Measurements from ENCODE around the gene INVS.
"Not testable (repeated sequence)": the region's sequence is repeated elsewhere in the genome, so short reads cannot be mapped to it uniquely, and the experiment has no call there.

INVS gene

DNA sequence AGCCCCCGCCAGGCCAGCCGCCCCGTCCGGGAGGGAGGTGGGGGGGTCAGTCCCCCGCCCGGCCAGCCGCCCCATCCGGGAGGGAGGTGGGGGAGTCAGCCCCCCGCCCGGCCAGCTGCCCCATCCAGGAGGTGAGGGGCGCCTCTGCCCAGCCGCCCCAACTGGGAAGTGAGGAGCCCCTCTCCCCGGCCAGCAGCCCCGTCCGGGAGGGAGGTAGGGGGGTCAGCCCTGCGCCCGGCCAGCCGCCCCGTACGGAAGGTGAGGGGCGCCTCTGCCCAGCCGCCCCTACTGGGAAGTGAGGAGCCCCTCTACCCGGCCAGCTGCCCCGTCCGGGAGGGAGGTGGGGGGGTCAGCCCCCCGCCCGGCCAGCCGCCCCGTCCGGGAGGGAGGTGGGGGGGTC is 31.1 kb upstream of the INVS start:
- H3K4me1 ChIP-seq (ENCODE audit: insufficient read depth, low read length); H3K4me3 ChIP-seq (ENCODE audit: low read depth in 1 of 2, low read length in 2 of 2); H3K9me3 ChIP-seq (ENCODE audit: low read length); H3K36me3 ChIP-seq (ENCODE audit: insufficient read depth, low read length); H3K27me3 ChIP-seq (ENCODE audit: control insufficient read depth in 1 of 2, insufficient read depth in 2 of 2, low read length in 2 of 2); H3K27ac ChIP-seq (ENCODE audit: low read depth, low read length); H3K9ac ChIP-seq (ENCODE audit: low read length): not testable (repeated sequence)

DNA sequence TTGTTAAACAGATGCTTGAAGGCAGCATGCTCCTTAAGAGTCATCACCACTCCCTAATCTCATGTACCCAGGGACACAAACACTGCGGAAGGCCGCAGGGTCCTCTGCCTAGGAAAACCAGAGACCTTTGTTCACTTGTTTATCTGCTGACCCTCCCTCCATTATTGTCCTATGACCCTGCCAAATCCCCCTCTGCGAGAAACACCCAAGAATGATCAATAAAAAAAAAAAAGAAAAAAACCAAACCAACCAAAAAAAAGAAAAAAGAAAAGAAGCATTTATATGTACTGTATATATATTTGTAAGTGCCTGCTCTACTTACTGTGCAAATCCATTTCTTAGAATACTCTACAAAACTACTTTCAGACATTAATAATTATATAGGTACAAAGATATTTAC is 30.0 kb upstream of the INVS start:
- H3K36me3 ChIP-seq (ENCODE audit: insufficient read depth, low read length); H3K27ac ChIP-seq (ENCODE audit: low read depth, low read length); H3K4me3 ChIP-seq (ENCODE audit: low read depth in 1 of 2, low read length in 2 of 2); H3K9ac ChIP-seq (ENCODE audit: low read length); H3K9me3 ChIP-seq (ENCODE audit: low read length); H3K27me3 ChIP-seq (ENCODE audit: control insufficient read depth in 1 of 2, insufficient read depth in 2 of 2, low read length in 2 of 2); H3K4me1 ChIP-seq (ENCODE audit: insufficient read depth, low read length): not testable (repeated sequence)

DNA sequence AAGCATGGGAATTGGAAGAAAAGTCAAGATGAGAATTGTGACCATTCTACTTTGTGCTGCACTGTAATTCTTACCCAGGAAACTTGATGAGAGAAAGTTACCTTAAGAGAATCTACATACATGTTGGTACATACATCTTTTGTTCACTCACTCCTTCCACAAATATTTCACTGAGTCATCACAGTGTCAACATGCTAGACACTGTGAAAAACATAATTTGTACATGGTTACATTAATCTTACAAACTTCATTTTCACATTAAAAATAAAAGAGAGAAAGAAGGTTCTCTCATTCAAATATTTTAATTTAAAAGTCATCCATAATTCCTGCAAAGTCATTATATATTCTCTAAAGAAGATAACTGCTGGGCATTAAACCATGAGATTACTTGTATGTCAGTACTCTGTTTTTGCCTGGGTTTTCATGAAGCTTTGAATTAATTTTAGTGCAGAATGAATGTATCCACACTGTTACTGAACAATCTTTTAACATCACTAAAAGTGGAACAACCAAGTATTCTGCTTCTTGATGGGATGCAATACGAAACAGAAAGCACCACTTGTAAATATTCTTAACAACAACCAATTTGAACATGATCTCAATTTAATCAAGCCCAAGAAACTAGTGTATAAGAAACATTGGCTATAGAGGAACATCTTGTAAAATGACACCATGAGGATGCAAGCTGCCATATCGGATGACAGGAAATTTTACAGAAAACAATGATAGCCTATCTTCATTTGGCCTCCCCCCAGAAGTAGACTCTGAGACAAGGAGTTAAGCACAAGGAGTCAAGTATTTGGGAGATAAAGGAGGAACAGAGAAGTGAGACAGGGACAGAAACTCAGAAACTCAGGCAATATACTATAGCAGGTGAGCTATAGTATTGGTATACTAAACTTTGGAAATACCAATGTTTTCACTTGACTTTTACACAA is 28.7 kb upstream of the INVS start:
- H3K4me1 ChIP-seq (ENCODE audit: insufficient read depth, low read length) = no peaks in the 10 kb centered on the region
- no peak overlapping the region for H3K27ac ChIP-seq (ENCODE audit: low read depth, low read length)

DNA sequence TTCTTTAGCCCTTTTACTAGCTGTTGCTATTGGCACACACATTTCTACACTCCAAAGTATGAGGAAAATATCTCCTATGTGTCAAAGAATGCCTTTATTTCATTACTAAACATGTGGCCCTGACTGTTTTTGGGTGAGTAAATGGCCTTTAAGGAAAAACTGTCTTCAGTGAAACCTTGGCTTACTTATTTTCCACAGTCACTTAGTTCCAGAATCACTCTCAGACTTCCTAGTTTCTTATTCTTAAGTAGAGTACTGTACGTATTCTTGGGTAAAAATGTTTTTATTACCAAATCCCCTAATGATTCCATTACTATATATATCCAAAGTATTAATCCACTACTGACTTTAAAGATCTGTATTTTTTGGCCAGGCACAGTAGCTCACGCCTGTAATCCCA is 27.8 kb upstream of the INVS start:
- H3K9me3 ChIP-seq (ENCODE audit: low read length) = no peaks in the 10 kb centered on the region
- H3K36me3 ChIP-seq (ENCODE audit: insufficient read depth, low read length) = no peaks in the 10 kb centered on the region
- H3K4me3 ChIP-seq (ENCODE audit: low read depth in 1 of 2, low read length in 2 of 2) = no peak overlapping the region
- no peaks in the 10 kb centered on the region for H3K4me1 ChIP-seq (ENCODE audit: insufficient read depth, low read length)
- H3K27ac ChIP-seq (ENCODE audit: low read depth, low read length) = no peak overlapping the region
- H3K27me3 ChIP-seq (ENCODE audit: control insufficient read depth in 1 of 2, insufficient read depth in 2 of 2, low read length in 2 of 2) = no peaks in the 10 kb centered on the region
- H3K9ac ChIP-seq (ENCODE audit: low read length) = no peak overlapping the region

More for the DNA sequence above, 28.7 kb upstream of the INVS start:
- Histone ChIP-seq H3K4me3 (ENCODE audit: low read depth in 1 of 2, low read length in 2 of 2) (no peak overlapping the region), H3K9me3 (ENCODE audit: low read length) (no peaks in the 10 kb centered on the region), H3K36me3 (ENCODE audit: insufficient read depth, low read length) (no peaks in the 10 kb centered on the region), H3K9ac (ENCODE audit: low read length) (no peak overlapping the region), H3K27me3 (ENCODE audit: control insufficient read depth in 1 of 2, insufficient read depth in 2 of 2, low read length in 2 of 2) (no peaks in the 10 kb centered on the region)

DNA sequence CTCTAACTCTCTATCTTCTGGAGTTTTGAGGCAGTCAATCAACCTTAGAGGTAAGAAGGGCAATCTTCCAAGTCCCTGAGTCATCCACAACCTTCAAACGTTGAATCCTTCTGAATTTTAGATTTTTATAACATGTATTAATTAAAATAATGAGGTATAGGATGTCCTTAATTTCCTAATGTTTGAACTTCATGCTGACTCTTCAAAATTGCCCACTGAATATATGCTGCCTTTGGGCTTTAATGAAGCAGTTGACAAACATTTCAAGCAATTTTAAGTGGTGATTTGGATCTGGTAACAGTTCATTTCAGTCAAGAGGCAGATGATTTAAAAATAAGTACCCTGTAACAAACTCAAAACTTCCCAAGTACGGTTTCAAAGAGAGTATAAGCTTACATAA is 26.2 kb upstream of the INVS start:
- no peak overlapping the region for H3K9ac ChIP-seq (ENCODE audit: low read length)
- H3K4me1 ChIP-seq (ENCODE audit: insufficient read depth, low read length) = no peaks in the 10 kb centered on the region
- no peaks in the 10 kb centered on the region for H3K27me3 ChIP-seq (ENCODE audit: control insufficient read depth in 1 of 2, insufficient read depth in 2 of 2, low read length in 2 of 2)
- H3K27ac ChIP-seq (ENCODE audit: low read depth, low read length) = no peak overlapping the region
- no peaks in the 10 kb centered on the region for H3K36me3 ChIP-seq (ENCODE audit: insufficient read depth, low read length)
- H3K4me3 ChIP-seq (ENCODE audit: low read depth in 1 of 2, low read length in 2 of 2) = no peak overlapping the region
- no peaks in the 10 kb centered on the region for H3K9me3 ChIP-seq (ENCODE audit: low read length)

DNA sequence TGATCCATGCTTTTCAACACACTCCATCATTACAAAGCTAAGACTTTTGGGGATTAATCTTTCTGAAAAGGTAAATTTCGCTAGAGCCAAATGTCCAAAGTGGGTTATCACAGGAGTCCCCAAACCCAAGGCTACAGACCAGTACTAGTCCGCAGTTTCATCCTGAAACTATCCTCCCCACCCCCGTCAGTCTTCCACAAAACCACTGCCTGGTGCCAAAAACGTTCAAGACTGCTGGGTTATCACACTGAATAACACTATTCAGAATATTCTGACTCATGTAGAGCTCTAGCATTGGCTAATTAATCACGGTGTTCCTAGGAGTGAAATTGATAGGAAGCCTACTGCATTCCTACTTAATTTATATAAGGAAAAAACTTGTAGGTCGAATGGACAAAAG is 24.9 kb upstream of the INVS start:
- Histone ChIP-seq H3K36me3 (ENCODE audit: insufficient read depth, low read length) (no peaks in the 10 kb centered on the region), H3K4me3 (ENCODE audit: low read depth in 1 of 2, low read length in 2 of 2) (no peak overlapping the region), H3K9ac (ENCODE audit: low read length) (no peak overlapping the region), H3K27ac (ENCODE audit: low read depth, low read length) (no peak overlapping the region), H3K27me3 (ENCODE audit: control insufficient read depth in 1 of 2, insufficient read depth in 2 of 2, low read length in 2 of 2) (no peaks in the 10 kb centered on the region), H3K9me3 (ENCODE audit: low read length) (no peaks in the 10 kb centered on the region), H3K4me1 (ENCODE audit: insufficient read depth, low read length) (no peaks in the 10 kb centered on the region)

DNA sequence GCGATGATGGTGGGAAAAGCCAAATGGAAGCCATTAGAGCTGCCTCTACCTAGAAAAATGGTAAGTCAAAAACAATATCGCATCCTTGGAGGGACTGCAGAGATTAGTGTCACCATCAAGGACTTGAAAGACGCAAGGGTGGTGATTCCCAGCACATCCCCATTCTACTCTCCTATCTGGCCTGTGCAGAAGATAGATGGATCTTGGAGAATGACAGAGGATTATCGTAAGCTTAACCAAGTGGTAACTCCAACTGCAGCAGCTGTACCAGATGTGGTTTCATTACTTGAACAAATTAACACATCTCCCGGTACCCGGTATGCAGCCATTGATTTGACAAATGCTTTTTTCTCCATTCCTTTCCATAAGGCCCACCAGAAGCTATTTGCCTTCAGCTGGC is 24.1 kb upstream of the INVS start:
- H3K9me3 ChIP-seq (ENCODE audit: low read length) = no peaks in the 10 kb centered on the region
- H3K4me3 ChIP-seq (ENCODE audit: low read depth in 1 of 2, low read length in 2 of 2) = no peak overlapping the region
- no peak overlapping the region for H3K27ac ChIP-seq (ENCODE audit: low read depth, low read length)
- no peak overlapping the region for H3K9ac ChIP-seq (ENCODE audit: low read length)
- no peaks in the 10 kb centered on the region for H3K4me1 ChIP-seq (ENCODE audit: insufficient read depth, low read length)
- H3K27me3 ChIP-seq (ENCODE audit: control insufficient read depth in 1 of 2, insufficient read depth in 2 of 2, low read length in 2 of 2) = no peaks in the 10 kb centered on the region
- no peaks in the 10 kb centered on the region for H3K36me3 ChIP-seq (ENCODE audit: insufficient read depth, low read length)

DNA sequence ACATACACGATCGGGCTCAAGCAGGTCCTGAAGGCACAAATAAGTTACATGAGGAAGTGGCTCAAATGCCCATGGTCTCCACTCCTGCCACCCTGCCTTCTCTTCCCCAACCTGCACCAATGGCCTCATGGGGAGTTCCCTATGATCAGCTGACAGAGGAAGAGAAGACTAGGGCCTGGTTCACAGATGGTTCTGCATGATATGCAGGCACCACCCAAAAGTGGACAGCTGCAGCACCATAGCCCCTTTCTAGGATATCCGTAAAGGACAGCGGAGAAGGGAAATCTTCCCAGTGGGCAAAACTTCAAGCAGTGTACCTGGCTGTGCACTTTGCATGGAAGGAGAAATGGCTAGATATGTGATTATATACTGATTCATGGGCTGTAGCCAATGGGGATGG is 22.8 kb upstream of the INVS start:
- not testable (repeated sequence) for H3K9me3 ChIP-seq (ENCODE audit: low read length); H3K27me3 ChIP-seq (ENCODE audit: control insufficient read depth in 1 of 2, insufficient read depth in 2 of 2, low read length in 2 of 2); H3K4me1 ChIP-seq (ENCODE audit: insufficient read depth, low read length); H3K36me3 ChIP-seq (ENCODE audit: insufficient read depth, low read length); H3K27ac ChIP-seq (ENCODE audit: low read depth, low read length); H3K4me3 ChIP-seq (ENCODE audit: low read depth in 1 of 2, low read length in 2 of 2); H3K9ac ChIP-seq (ENCODE audit: low read length)

DNA sequence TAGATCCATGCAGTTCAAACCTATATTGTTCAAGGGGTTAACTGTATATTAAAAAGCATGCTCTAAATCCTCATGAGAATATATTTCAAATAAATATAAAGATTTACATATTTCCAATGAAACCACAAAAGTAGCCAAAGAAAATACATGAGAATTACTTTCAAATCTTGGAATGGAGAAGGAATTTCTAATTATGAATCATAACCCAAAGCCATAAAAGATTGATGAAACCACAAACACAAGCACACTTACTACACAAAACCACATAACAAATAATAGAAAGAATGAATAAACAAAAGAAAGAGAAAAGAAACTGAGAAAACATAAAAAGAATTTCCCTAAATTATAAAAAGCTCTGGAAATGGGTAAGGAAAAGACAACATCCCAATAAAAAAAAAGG is 16.3 kb upstream of the INVS start:
- H3K9me3 ChIP-seq (ENCODE audit: low read length) = no peaks in the 10 kb centered on the region
- H3K27me3 ChIP-seq (ENCODE audit: control insufficient read depth in 1 of 2, insufficient read depth in 2 of 2, low read length in 2 of 2) = no peaks in the 10 kb centered on the region
- no peaks in the 10 kb centered on the region for H3K36me3 ChIP-seq (ENCODE audit: insufficient read depth, low read length)
- H3K27ac ChIP-seq (ENCODE audit: low read depth, low read length) = no peak overlapping the region
- no peak overlapping the region for H3K4me3 ChIP-seq (ENCODE audit: low read depth in 1 of 2, low read length in 2 of 2)
- H3K4me1 ChIP-seq (ENCODE audit: insufficient read depth, low read length) = peaks cover 10% of the 10 kb centered on the region
- no peak overlapping the region for H3K9ac ChIP-seq (ENCODE audit: low read length)

DNA sequence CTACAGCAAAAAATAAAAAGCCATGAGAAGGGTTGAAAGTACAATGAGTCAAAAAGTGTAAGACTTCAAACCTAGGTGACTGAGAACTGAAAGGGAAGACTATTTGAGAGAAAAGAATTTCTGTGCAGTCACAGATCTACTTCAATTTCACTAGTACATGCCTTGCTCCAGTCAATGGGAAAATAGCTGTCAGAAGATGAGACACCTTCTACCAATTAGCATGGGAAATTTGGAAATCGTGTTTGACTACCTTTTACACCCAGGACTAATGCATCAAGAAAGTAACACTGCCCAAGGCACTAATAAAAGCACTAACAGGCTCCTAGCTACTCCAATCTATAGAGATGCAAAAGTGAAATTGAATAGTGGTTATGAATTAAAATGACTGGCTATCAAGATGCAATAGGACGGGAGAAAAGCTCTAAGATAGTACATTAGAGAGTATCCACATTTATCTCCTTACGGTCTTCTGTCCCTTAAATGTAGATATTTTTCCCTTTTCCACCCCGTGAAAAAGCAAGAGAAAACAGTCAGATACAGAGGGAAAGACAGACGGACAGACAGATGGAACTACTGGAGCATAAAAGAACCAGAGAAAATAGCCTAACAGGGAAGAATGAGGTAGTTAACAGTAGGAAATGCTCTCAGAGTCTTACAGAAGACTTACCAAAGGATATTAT is 15.5 kb upstream of the INVS start:
- Histone ChIP-seq H3K4me1 (ENCODE audit: insufficient read depth, low read length) (peaks cover 10% of the 10 kb centered on the region), H3K9ac (ENCODE audit: low read length) (no peak overlapping the region), H3K27me3 (ENCODE audit: control insufficient read depth in 1 of 2, insufficient read depth in 2 of 2, low read length in 2 of 2) (no peaks in the 10 kb centered on the region), H3K36me3 (ENCODE audit: insufficient read depth, low read length) (no peaks in the 10 kb centered on the region), H3K9me3 (ENCODE audit: low read length) (no peaks in the 10 kb centered on the region), H3K27ac (ENCODE audit: low read depth, low read length) (no peak overlapping the region), H3K4me3 (ENCODE audit: low read depth in 1 of 2, low read length in 2 of 2) (no peak overlapping the region)

DNA sequence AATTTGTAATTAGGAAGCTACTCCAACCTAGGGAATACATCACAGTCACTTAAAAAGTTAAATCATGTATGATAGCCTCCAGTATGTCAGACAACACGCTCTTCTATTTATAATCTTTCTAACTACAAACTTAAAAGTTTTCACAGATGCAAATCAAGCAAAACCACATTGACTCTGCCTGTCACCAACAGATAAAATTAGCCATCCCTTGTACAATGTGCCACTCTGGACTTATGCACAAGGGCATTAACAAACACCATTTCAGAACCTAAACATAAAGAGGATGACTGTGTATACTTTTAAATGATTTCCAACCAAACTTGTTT is 15.0 kb upstream of the INVS start:
- no peaks in the 10 kb centered on the region for H3K36me3 ChIP-seq (ENCODE audit: insufficient read depth, low read length)
- no peaks in the 10 kb centered on the region for H3K27me3 ChIP-seq (ENCODE audit: control insufficient read depth in 1 of 2, insufficient read depth in 2 of 2, low read length in 2 of 2)
- H3K9me3 ChIP-seq (ENCODE audit: low read length) = no peaks in the 10 kb centered on the region
- no peak overlapping the region for H3K4me3 ChIP-seq (ENCODE audit: low read depth in 1 of 2, low read length in 2 of 2)
- no peak overlapping the region for H3K9ac ChIP-seq (ENCODE audit: low read length)
- peaks cover 10% of the 10 kb centered on the region for H3K4me1 ChIP-seq (ENCODE audit: insufficient read depth, low read length)
- no peak overlapping the region for H3K27ac ChIP-seq (ENCODE audit: low read depth, low read length)

DNA sequence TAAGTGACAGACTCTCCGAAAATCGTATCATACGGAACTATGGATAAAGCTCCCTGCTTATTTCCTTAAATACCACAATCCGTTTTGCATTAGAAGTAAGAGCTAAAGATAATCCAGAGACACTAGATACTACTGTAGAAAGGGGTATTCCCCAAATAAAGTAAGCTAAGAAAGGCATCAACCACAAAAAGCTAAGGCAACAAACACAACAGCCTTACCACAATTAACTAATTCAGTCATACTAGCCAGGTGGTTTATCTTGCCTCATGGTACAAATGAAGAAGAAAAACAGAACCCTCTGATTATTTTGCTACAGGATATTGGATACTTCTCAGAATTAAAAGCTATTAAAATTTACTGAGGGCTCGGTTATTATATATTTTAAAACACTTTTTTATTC is 14.3 kb upstream of the INVS start:
- Histone ChIP-seq H3K9ac (ENCODE audit: low read length) (no peak overlapping the region), H3K4me3 (ENCODE audit: low read depth in 1 of 2, low read length in 2 of 2) (no peak overlapping the region), H3K9me3 (ENCODE audit: low read length) (no peaks in the 10 kb centered on the region), H3K27me3 (ENCODE audit: control insufficient read depth in 1 of 2, insufficient read depth in 2 of 2, low read length in 2 of 2) (no peaks in the 10 kb centered on the region), H3K27ac (ENCODE audit: low read depth, low read length) (no peak overlapping the region), H3K4me1 (ENCODE audit: insufficient read depth, low read length) (peaks cover 10% of the 10 kb centered on the region), H3K36me3 (ENCODE audit: insufficient read depth, low read length) (no peaks in the 10 kb centered on the region)
